Stimulated activated CD4-positive, alpha-beta T cell treated with anti-CD3 and anti-CD28 coated beads, Interleukin-2, amount 100 ng/mL, for 48 hours (primary cell): ENCODE measurements around the gene GNG4.
A peak's percentile ranks its signal among the peaks of the same experiment; 100 is the strongest.

Source experiments
- DNase-seq, 2 donors: peaks; one replicate each; pipeline ENCODE4 v3.0.0-alpha.2; 2020

GNG4 gene

GRCh38 chr1:235525314-235525713 is 124.3 kb downstream of the GNG4 start:
- DNase-seq, result no peak

DNA sequence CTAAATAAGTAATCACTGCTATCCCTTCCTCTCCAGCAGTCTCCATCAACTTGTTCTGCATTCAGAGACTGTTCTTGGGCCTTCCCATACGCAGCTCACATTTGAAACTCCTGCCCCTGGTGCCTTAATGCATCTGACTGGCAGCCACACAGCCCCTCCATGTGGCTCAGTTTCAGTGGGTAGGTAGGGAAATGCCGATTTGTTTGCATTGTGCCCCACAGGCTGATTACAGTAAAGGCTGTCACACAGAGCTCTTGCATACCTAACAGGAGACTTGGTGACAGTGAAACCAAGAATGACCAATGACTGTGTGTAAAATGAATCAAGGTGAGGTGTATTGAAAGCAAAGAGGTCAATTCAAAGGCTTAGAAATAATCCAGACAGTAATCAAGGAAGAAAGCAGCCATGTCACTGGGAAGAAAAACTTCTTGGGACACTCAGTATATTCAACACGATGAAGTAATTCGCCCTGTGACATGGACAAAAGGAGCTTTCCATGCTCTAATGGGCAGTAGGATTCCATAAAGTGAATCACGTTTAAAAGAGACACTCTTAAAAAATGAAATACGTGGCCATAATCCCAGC is 132.6 kb downstream of the GNG4 start:
- DNase-seq, result no peak

GRCh38 chr1:235515844-235516512 is 133.6 kb downstream of the GNG4 start:
- DNase-seq, result no peak

- DNase-seq, result peak; percentile 58 to 59
These were observed 135.9 kb downstream of the GNG4 start for GRCh38 chr1:235513495-235514366.

DNA sequence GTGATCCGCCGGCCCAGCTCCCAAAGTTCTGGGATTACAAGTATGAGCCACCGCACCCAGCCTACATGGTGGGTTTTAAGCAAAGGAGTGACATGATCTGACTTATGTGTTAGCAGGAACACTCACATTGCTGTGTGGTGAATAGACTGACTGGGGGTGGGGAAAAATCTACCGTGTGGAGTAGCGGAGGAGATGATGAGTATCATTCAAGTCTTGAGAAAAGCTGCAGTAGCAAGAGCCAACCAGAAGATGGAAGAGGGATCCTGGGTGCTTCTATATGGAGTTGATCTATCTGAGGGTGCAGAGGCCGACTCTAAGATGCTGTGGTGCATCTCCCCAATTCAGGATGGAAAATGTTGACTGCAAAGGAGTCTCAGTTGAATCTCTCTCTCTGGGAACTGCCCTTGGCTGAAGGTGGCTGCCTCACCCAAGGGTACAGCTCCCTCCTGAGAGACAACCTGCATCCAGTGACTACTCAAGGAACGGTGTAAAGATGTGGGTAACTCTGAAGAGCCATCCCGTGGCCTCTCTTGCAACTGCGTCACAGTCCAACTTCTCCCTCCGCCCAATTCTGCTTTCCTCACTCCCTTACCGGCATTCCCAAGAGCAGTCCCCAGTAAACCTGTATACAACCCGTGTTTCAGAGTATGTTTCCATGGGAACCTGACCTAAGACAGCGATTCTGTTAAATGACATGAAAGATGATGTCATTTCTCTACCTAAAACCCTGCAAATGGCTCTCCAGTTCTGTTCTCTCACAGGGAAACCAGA is 137.9 kb downstream of the GNG4 start:
- DNase-seq, result no peak

- no peak for DNase-seq
These were observed 138.8 kb downstream of the GNG4 start for GRCh38 chr1:235510823-235511222.

DNA sequence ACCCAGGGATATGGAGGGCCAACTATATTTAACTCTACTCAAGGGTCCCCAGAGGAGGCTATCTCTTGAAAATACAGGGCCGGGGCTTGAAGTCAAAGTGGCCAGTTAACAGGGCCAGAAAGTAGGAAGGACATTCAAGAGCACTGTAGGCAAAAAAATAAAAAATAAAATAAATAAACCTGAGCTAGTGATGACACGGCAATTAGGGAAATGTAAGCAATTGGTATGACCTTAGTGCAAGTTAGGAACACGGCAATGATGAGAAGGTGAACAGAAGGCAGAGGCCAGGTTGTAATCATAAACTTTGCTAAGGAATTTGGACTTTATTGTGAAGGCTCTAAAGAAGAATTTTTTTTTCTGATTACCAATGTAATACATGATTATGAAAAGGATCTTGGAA is 142.0 kb downstream of the GNG4 start:
- no peak for DNase-seq

DNA sequence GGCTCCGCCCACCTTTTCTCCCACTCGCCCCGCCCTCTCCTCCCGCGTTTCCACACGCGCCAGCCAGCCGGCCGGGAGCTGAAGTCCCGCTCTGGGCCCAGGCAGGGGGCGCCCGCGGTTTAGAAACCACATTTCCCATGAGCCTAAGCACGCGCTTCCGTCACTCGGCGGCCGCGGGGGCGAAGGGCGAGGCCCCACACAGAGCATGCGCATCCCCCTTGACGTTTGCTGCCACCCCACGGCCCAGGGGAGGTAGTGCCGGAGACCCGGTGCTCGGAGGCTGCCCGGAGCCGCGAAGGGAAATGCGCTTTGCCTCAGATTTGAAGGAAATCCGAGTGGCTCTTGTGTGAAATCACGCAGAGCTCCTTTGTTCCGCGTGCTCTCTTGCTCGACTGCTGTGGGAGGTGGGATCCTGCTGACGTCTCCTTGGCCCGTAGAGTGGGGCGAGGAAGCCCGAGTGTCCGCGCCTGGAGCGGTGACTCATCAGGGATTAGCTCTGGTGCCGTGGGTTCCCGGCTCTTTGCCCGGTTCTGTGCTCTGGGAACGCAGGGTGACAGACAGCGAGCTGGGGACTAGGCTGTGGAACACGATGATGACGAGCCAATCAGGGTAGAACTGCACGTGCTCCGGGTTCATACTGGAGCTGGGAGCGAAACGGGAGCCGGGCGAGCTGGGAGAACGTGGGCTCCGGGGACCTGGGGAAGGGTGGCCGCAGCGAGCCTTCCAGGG is 144.9 kb downstream of the GNG4 start:
- peak; percentile 97 to 98 for DNase-seq

GRCh38 chr1:235504122-235504493 is 145.5 kb downstream of the GNG4 start, which contains the start of gene B3GALNT2:
Gene B3GALNT2 (minus strand): TSS chr1:235504452. CDS start chr1:235504252, 200 bp downstream.
- DNase-seq, result no peak

DNA sequence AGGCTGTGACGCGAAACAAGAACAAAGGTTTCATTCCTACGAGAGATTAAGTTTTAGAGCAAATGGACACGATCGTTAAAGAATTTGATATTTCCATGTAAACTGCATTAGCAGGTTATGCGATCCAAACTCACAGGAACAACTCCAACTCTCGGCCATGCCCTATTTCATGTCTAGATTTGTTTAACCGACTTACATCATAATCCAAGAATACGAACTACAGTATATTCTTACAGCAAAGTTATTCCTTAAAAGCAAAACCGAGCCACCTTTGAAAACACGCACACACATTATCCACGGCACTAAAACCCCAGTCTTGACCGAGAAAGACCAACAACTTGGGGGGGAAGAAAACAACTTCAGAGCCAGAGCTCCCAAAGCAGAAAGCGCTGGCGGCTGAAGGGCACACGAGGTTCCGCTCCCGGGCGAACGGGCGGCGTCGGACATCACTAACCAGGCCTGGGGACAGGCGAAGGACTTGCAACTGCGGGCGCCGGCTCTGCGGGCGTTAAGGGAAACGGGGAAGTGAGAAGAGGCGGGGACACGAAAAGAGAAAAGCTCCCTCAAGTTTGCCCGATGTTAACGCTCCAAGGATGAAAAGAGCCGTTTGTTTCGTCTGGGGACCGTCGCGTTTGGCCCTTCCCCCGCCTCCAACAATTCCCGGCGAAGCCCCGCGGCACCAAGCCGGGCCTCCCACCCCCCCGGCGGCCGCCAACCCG is 146.0 kb downstream of the GNG4 start:
- DNase-seq, result peak in 1 of 2 donors; percentile 7

DNA sequence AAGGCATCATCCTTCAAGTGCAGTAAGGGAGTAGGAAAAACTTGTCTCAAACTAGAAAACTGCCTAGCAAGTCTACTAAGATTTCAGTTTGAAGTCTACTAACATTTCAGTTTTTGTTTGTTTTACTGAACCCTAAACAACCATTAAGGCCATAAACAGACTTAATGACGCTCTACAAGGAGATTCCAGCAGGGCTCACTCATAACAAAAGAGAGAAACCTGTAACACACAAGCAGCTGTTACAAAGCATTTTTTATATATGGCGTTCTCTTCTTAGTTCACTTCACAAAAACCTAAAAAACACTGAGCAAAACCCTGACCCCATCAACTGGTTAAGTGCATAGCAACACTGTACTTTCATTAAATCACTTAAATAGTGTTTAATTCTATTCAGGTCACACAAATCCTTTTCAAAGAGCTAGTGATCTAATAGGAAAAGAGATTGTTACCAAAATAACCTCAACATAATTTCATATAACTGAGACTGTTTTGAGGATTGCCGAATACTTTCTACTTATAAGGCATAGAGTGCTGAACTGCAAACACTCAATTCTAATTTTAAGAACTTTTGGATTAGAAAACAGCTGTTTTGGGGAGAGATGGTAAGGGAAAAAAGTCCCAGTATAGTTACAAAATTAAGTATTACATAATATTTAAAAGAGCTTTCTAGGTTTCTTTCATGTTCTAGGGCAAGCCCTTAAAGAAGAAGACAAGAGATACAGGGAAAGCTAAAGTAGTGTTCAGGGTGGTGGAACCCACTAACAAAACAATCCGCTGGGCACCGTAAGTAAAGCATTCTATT is 146.8 kb downstream of the GNG4 start:
- no peak for DNase-seq

GRCh38 chr1:235500971-235501540 is 148.5 kb downstream of the GNG4 start:
- no peak for DNase-seq
